ENCODE data around the gene EMILIN1. TPM values are rescaled to one million over a fixed set of nuclear protein-coding genes. Genes with fewer than 3 reads are reported as not detected.
A peak's percentile ranks its signal among the peaks of the same experiment; 100 is the strongest.

The EMILIN1 gene
- total and polyA plus RNA-seq, 2 of the 4 experiments (the other 2 are of a cell fraction) = 26.5 to 95.6 TPM

DNA sequence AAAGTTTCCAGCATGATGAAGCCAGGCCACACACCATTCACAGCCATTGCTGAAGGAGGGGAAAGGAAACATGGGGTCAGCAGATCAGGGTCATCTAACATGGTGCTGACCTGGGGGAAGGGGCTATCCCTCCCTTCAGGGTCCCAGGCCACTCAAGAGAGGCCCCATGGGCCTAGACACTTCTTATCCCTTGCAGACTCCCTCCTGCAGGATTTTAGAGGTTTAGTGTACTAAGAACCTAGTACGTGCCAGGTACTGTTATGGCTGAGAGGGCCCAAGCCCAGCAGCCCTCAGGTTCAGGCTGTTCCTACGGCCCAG, 17.0 kb downstream of the EMILIN1 start:
- no peak for TF ChIP-seq RAD21 (IDR thresholded peaks at IDR 0.05; ENCODE audit: low read length)
- no peak for TF ChIP-seq BHLHE40 (IDR thresholded peaks at IDR 0.05; ENCODE audit: low read depth, low read length)
- no peak for TF ChIP-seq CHD1 (IDR thresholded peaks at IDR 0.05; ENCODE audit: low read depth, low read length)
- no peak for TF ChIP-seq CEBPB (IDR thresholded peaks at IDR 0.05; ENCODE audit: low read depth, low read length)
- TF ChIP-seq, protein P1, sequence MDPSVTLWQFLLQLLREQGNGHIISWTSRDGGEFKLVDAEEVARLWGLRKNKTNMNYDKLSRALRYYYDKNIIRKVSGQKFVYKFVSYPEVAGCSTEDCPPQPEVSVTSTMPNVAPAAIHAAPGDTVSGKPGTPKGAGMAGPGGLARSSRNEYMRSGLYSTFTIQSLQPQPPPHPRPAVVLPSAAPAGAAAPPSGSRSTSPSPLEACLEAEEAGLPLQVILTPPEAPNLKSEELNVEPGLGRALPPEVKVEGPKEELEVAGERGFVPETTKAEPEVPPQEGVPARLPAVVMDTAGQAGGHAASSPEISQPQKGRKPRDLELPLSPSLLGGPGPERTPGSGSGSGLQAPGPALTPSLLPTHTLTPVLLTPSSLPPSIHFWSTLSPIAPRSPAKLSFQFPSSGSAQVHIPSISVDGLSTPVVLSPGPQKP (IDR thresholded peaks at IDR 0.05; ENCODE audit: borderline replicate concordance, low read depth, low read length) = no peak
- TF ChIP-seq RCOR1 (IDR thresholded peaks at IDR 0.05; ENCODE audit: insufficient replicate concordance, low read length) = no peak
- TF ChIP-seq NFE2L2 (IDR thresholded peaks at IDR 0.05; ENCODE audit: low read depth, low read length) = no peak
- no peak for TF ChIP-seq MAZ (IDR thresholded peaks at IDR 0.05; ENCODE audit: borderline replicate concordance, low read depth, low read length)
- TF ChIP-seq MXI1 (IDR thresholded peaks at IDR 0.05; ENCODE audit: borderline replicate concordance, low read depth, low read length) = no peak
- no peak for TF ChIP-seq FOS (IDR thresholded peaks at IDR 0.05; ENCODE audit: low read depth, low read length)
- no peak for TF ChIP-seq MAFK (IDR thresholded peaks at IDR 0.05; ENCODE audit: low read depth, low read length)
- H4K20me1 ChIP-seq (ENCODE audit: insufficient read depth, low read length) = no peaks in the 10 kb centered on the region; the same call in 1 of the 2 replicates
- 0 out of 2 replicates have a peak, but pooled peaks cover 3% of the 10 kb centered on the region for H3K4me1 ChIP-seq (ENCODE audit: control insufficient read depth, insufficient read depth, low read length)
- intact Hi-C loops (cut with micrococcal nuclease) (no loop called here), in situ Hi-C loops (cut with MboI; ENCODE audit: low sequenced_read_pairs) (loop anchor here (5.0 kb wide), 1 partner anchor 187 kb away; the partner anchor contains the start of gene TRIM54), dilution Hi-C loops (cut with HindIII; ENCODE audit: low sequenced_read_pairs, unreplicated experiment) (no loop called here)
- WGBS, 2 experiments (ENCODE audit: extremely low coverage in 2 of 2, insufficient read length in 1 of 2) = 100% methylated on average over 1 of the region's 2 CpGs; no CpG with 5 or more reads in 1 of the 2 experiments
- peaks cover 2% of the 10 kb centered on the region; the same call in 1 of the 2 replicates for H3K27me3 ChIP-seq (ENCODE audit: control insufficient read depth, insufficient read depth, low read length)
- peak overlapping the region; percentile 98 for H2AFZ ChIP-seq (replicated peaks; ENCODE audit: low read length, poor library complexity)
- no peak overlapping the region for H3K23ac ChIP-seq (ENCODE audit: low read depth, low read length)
- no peaks in the 10 kb centered on the region for H3K9me3 ChIP-seq (ENCODE audit: control insufficient read depth, insufficient read depth, low read length)
- DNase-seq (no peak), ATAC-seq (ENCODE audit: low read depth) (no peak)
- BruUV-seq (replicated peaks) = no TSS peak
- no peak overlapping the region for H2BK15ac ChIP-seq (ENCODE audit: low read depth, low read length)
- H3K79me1 ChIP-seq (ENCODE audit: low read depth in 1 of 2, low read length in 2 of 2) = no peaks in the 10 kb centered on the region
- H3K14ac ChIP-seq (replicated peaks; ENCODE audit: low read depth, low read length) = no peak overlapping the region
- no peak overlapping the region for H3K18ac ChIP-seq (ENCODE audit: low read depth, low read length)
- CTCF ChIA-PET = no interaction called here
- peaks cover 7% of the 10 kb centered on the region; the same call in 1 of the 2 replicates for H3K9me1 ChIP-seq (ENCODE audit: insufficient read depth, low read length)
- no peak overlapping the region for H3K4ac ChIP-seq (ENCODE audit: low read depth, low read length)
- no peak overlapping the region for H3K4me3 ChIP-seq (ENCODE audit: insufficient read depth, low read depth, low read length)
- no peak overlapping the region for H2BK5ac ChIP-seq (ENCODE audit: low read depth, low read length, poor library complexity, severe bottlenecking)
- H3K9ac ChIP-seq (ENCODE audit: low read depth, low read length) = no peak overlapping the region
- H4K8ac ChIP-seq (ENCODE audit: low read depth in 2 of 2, low read length in 2 of 2) = peak overlapping the region in 1 of 2 experiments; percentile 94; a peak in 2 of 4 replicates
- POLR2A ChIA-PET (ENCODE audit: unreplicated experiment) = interaction anchor here (0.6 kb wide), 1 partner anchor 198 kb away, joined by 13 read pairs; no protein-coding TSS in a partner anchor
- H4K5ac ChIP-seq (ENCODE audit: low read depth, low read length) = no peak overlapping the region
- H2AK9ac ChIP-seq (replicated peaks; ENCODE audit: low read depth, low read length, poor library complexity) = peak overlapping the region; percentile 25
- no peak overlapping the region for H4K91ac ChIP-seq (ENCODE audit: insufficient read depth, low read depth, low read length)
- H2AK5ac ChIP-seq (ENCODE audit: low read depth, low read length) = no peak overlapping the region
- no peak overlapping the region for H3K4me2 ChIP-seq (ENCODE audit: low read depth, low read length)
- no peak overlapping the region for H3K27ac ChIP-seq (ENCODE audit: insufficient read depth, low read length)
- no peak overlapping the region for H3K56ac ChIP-seq (ENCODE audit: extremely low read depth, insufficient read depth, low read length)
- H2BK120ac ChIP-seq (ENCODE audit: low read depth, low read length) = no peak overlapping the region
- no peaks in the 10 kb centered on the region for H3K36me3 ChIP-seq (ENCODE audit: control insufficient read depth, insufficient read depth, low read length)
- H2BK20ac ChIP-seq (ENCODE audit: low read depth, low read length) = no peak overlapping the region

Measured in IMR-90 (cell line).